Measurements from ENCODE around the gene EDRF1.
A peak's percentile ranks its signal among the peaks of the same experiment; 100 is the strongest.
"Not testable (repeated sequence)": the region's sequence is repeated elsewhere in the genome, so short reads cannot be mapped to it uniquely, and the experiment has no call there.

EDRF1 gene

DNA sequence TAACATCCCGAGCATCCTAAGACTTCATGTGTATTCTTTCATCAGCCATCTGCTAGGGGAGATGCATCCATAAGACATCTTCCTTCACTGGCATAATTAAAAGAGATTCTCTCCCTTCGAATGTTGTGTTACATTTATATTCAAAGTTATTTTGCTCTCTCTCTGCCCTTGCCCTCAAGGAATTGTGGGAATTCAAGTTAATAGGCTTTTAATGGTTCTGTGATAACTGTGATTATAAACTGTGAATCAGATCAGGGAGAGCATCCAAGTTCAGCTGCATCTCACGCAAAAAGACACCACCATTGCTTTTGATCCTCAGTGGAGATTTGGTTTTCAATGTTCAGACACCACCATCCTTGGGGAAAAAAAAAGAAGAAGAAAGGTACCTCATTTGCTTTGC, 27.3 kb upstream of the EDRF1 start:
- TF ChIP-seq PATZ1 (CRISPR knock-in tag; IDR thresholded peaks at IDR 0.05; ENCODE audit: borderline replicate concordance) (no peak), ZFP3 (CRISPR knock-in tag; IDR thresholded peaks at IDR 0.05) (no peak), ZC3H10 (CRISPR knock-in tag; IDR thresholded peaks at IDR 0.05) (no peak), ESRRG (CRISPR knock-in tag; IDR thresholded peaks at IDR 0.05) (no peak), SNAI2 (CRISPR knock-in tag; IDR thresholded peaks at IDR 0.05) (no peak), ZFP30 (CRISPR knock-in tag; IDR thresholded peaks at IDR 0.05) (no peak), ZNF70 (CRISPR knock-in tag; IDR thresholded peaks at IDR 0.05) (no peak), ARNTL (CRISPR knock-in tag; IDR thresholded peaks at IDR 0.05; ENCODE audit: borderline replicate concordance, low read depth) (no peak)
- TF ChIP-seq, protein P1, sequence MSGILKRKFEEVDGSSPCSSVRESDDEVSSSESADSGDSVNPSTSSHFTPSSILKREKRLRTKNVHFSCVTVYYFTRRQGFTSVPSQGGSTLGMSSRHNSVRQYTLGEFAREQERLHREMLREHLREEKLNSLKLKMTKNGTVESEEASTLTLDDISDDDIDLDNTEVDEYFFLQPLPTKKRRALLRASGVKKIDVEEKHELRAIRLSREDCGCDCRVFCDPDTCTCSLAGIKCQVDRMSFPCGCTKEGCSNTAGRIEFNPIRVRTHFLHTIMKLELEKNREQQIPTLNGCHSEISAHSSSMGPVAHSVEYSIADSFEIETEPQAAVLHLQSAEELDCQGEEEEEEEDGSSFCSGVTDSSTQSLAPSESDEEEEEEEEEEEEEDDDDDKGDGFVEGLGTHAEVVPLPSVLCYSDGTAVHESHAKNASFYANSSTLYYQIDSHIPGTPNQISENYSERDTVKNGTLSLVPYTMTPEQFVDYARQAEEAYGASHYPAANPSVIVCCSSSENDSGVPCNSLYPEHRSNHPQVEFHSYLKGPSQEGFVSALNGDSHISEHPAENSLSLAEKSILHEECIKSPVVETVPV (CRISPR knock-in tag; IDR thresholded peaks at IDR 0.05) = no peak
- ATAC-seq = no peak

- TF ChIP-seq SNAI2 (CRISPR knock-in tag; IDR thresholded peaks at IDR 0.05) = no peak
- 0 out of 2 replicates have a peak, but pooled peaks have one; percentile 18 for TF ChIP-seq TCF4 (CRISPR knock-in tag; IDR thresholded peaks at IDR 0.05; ENCODE audit: borderline replicate concordance)
- no peak for TF ChIP-seq ZFP30 (CRISPR knock-in tag; IDR thresholded peaks at IDR 0.05)
- ATAC-seq = no peak
Observed at GRCh38 chr10:125692601-125693523, 26.6 kb upstream of the EDRF1 start.

DNA sequence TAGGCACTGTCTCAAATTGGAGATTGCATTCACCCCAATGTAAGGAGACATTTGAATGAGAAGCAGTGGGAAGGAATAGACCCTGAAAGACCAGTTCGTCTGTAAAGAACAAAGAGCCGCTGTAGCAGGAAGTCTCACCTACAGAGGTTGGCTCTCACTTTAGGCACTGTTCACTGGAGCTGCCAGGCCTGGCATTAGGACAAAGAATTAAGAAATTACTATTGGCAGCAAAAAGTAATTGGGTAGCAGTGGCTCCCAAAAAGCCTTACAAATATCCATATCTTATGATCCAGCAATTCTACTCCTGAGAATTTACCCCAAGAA, 26.0 kb upstream of the EDRF1 start:
- ATAC-seq = no peak
- no peak for TF ChIP-seq BACH2 (CRISPR knock-in tag; IDR thresholded peaks at IDR 0.05; ENCODE audit: borderline replicate concordance)
- no peak for TF ChIP-seq RARB (CRISPR knock-in tag; IDR thresholded peaks at IDR 0.05)
- no peak for TF ChIP-seq PPARA (CRISPR knock-in tag; IDR thresholded peaks at IDR 0.05; ENCODE audit: borderline replicate concordance)
- no peak for TF ChIP-seq ZNF70 (CRISPR knock-in tag; IDR thresholded peaks at IDR 0.05)
- no peak for TF ChIP-seq ZFP30 (CRISPR knock-in tag; IDR thresholded peaks at IDR 0.05)

GRCh38 chr10:125694883-125695282, 24.6 kb upstream of the EDRF1 start:
- ATAC-seq = peak; percentile 86
- TF ChIP-seq ISL1 (CRISPR knock-in tag; IDR thresholded peaks at IDR 0.05) (peak; percentile 72), OSR1 (CRISPR knock-in tag; IDR thresholded peaks at IDR 0.05) (no peak)

DNA sequence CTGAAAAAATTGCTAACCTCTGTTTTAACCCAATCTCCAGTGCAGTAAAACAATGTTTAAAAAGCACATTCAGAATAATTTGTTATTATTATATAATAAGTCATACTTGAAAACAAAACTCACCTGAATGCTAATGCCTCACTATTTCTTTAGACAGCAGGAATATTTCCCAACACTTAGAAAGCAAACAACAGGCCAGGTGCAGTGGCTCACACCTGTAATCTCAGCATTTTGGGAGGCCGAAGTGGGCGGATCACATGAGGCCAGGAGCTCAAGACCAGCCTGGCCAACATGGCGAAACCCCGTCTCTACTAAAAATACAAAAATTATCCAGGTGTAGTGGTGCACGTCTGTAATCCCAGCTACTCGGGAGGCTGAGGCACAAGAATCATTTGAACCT, 22.6 kb upstream of the EDRF1 start:
- ATAC-seq = not testable (repeated sequence)

DNA sequence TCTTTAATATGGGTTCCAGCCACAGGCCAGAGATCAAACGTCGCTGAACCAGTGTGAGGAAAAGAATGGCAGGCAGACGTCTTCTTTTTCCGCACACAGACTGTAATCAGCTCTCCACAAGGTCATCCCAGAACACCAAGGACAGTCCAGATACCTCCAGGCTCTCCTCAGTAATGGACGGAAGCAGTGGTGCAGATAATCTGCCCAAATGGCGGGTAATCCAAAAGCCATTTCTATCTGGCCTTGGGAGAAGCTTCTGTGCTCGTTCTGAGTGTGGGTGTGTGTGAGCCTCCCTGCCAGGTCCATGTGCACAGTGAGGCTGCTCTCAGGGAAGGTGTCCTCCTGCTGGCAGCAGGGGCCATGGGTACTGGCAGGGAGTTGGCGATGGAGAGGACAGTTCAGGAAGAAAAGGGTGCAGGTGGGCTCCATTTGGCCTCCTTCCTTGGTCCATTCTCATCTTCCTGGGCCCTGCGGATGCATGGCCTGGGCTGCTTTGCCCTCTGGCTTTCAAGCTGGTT, 21.0 kb upstream of the EDRF1 start:
- peak; percentile 46; the same call in 1 of the 3 replicates for ATAC-seq
- TF ChIP-seq, protein P2, sequence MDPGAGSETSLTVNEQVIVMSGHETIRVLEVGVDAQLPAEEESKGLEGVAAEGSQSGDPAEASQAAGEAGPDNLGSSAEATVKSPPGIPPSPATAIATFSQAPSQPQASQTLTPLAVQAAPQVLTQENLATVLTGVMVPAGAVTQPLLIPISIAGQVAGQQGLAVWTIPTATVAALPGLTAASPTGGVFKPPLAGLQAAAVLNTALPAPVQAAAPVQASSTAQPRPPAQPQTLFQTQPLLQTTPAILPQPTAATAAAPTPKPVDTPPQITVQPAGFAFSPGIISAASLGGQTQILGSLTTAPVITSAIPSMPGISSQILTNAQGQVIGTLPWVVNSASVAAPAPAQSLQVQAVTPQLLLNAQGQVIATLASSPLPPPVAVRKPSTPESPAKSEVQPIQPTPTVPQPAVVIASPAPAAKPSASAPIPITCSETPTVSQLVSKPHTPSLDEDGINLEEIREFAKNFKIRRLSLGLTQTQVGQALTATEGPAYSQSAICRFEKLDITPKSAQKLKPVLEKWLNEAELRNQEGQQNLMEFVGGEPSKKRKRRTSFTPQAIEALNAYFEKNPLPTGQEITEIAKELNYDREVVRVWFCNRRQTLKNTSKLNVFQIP (CRISPR knock-in tag; IDR thresholded peaks at IDR 0.05; ENCODE audit: borderline replicate concordance, low read depth) = no peak
- TF ChIP-seq ARNTL (CRISPR knock-in tag; IDR thresholded peaks at IDR 0.05; ENCODE audit: borderline replicate concordance, low read depth) (no peak), CSDC2 (CRISPR knock-in tag; IDR thresholded peaks at IDR 0.05) (no peak), ZNF8 (CRISPR knock-in tag; IDR thresholded peaks at IDR 0.05) (no peak), PATZ1 (CRISPR knock-in tag; IDR thresholded peaks at IDR 0.05; ENCODE audit: borderline replicate concordance) (no peak), PPARA (CRISPR knock-in tag; IDR thresholded peaks at IDR 0.05; ENCODE audit: borderline replicate concordance) (no peak), ZFP3 (CRISPR knock-in tag; IDR thresholded peaks at IDR 0.05) (no peak), OSR1 (CRISPR knock-in tag; IDR thresholded peaks at IDR 0.05) (no peak), ZNF70 (CRISPR knock-in tag; IDR thresholded peaks at IDR 0.05) (no peak), ISL1 (CRISPR knock-in tag; IDR thresholded peaks at IDR 0.05) (no peak), TOX (CRISPR knock-in tag; IDR thresholded peaks at IDR 0.05; ENCODE audit: borderline replicate concordance) (no peak), RARB (CRISPR knock-in tag; IDR thresholded peaks at IDR 0.05) (no peak)
